ENCODE results near the gene CCDC154.

DNA sequence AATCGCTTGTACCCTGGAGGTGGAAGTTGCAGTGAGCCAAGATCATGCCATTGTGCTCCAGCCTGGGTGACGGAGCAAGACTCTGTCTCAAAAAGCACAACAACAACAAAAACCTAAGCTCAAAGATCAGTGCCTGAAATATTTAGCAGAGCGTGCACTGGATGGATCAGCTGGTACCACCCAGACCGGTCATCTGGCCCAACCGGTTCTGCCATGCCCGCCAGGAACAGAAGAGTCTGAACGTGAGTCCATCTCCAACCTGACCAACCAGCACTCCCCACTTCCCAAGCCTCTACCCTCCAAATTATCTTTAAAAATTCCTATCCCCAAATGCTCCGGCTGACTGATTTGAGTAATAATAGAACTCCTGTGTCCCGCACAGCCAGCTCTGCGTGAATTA is 22.3 kb downstream of the CCDC154 start:
- no peak for TF ChIP-seq RCOR1 (IDR thresholded peaks at IDR 0.05; ENCODE audit: insufficient replicate concordance, low read length)
- TF ChIP-seq, protein P1, sequence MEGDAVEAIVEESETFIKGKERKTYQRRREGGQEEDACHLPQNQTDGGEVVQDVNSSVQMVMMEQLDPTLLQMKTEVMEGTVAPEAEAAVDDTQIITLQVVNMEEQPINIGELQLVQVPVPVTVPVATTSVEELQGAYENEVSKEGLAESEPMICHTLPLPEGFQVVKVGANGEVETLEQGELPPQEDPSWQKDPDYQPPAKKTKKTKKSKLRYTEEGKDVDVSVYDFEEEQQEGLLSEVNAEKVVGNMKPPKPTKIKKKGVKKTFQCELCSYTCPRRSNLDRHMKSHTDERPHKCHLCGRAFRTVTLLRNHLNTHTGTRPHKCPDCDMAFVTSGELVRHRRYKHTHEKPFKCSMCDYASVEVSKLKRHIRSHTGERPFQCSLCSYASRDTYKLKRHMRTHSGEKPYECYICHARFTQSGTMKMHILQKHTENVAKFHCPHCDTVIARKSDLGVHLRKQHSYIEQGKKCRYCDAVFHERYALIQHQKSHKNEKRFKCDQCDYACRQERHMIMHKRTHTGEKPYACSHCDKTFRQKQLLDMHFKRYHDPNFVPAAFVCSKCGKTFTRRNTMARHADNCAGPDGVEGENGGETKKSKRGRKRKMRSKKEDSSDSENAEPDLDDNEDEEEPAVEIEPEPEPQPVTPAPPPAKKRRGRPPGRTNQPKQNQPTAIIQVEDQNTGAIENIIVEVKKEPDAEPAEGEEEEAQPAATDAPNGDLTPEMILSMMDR (conservative IDR thresholded peaks at IDR 0.05; ENCODE audit: low read depth, low read length) = no peak
- no peak for TF ChIP-seq MAZ (IDR thresholded peaks at IDR 0.05; ENCODE audit: borderline replicate concordance, low read depth, low read length)
- TF ChIP-seq MAFK (IDR thresholded peaks at IDR 0.05; ENCODE audit: low read depth, low read length) = no peak

Data from IMR-90 (cell line).